Measurements from ENCODE around the gene RHOB. TPM values are rescaled to one million over a fixed set of nuclear protein-coding genes. Genes with fewer than 3 reads are reported as not detected.

Gene RHOB
- total RNA-seq, 1 donor = 161 TPM

DNA sequence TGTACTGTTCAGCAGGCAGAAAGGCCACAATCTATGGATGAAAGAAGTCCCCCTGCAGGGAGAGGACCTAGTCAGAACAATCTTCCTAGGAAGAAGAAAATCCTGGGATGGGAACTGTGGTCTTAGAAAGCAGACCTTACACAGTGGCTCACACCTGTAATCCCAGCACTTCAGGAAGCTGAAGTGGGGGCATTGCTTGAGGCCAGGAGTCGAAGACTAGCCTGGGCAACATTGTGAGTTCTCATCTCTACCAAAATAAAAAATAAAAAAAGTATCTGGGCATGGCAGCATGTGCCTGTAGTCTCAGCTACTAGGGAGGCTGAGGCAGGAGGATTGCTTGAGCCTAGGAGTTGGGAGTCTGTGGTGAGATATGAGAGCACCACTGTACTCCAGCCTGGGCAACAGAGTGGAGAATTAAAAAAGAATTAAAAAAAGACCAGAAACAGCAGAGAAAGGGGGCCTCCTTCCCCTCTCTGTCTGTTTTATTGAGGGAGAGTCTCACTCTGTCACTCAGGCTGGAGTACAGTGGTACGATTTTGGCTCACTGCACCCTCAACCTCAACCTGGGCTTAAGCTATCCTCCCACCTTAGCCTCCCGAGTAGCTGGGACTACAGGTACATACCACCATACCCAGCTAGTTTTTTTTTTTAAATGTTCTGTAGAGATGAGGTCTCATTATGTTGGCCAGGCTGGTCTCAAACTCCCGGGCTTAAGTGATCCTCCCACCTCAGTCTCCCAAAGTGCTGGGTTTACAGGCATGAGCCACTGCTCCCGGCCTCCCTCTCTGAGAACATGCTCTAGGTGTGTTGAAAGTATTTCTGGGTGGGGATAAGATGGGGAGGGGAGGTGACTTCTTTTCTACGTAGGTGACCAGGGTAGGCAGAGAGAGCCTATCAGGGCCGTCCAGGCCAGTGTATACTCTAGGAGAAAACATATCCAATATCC lies 7.4 kb downstream of the RHOB start:
- H3K4me3 ChIP-seq (ENCODE audit: insufficient read depth, low read length) = no peak overlapping the region
- no peak overlapping the region for H2AFZ ChIP-seq (ENCODE audit: low read length)
- H3K4me1 ChIP-seq (ENCODE audit: insufficient read depth, low read length) = peaks cover 23% of the 10 kb centered on the region
- peaks cover 12% of the 10 kb centered on the region for H4K20me1 ChIP-seq (ENCODE audit: insufficient read depth, low read length)
- no peaks in the 10 kb centered on the region for H3K9me3 ChIP-seq (ENCODE audit: low read depth, low read length)
- H3K4me2 ChIP-seq (ENCODE audit: insufficient read depth, low read length) = no peak overlapping the region
- H3K79me2 ChIP-seq (ENCODE audit: insufficient read depth, low read length) = peaks cover 2% of the 10 kb centered on the region
- no peak for DNase-seq (ENCODE audit: insufficient read length, low spot score, missing footprints)
- no peaks in the 10 kb centered on the region for H3K27me3 ChIP-seq (ENCODE audit: insufficient read depth, low read length)
- TF ChIP-seq, protein P1, sequence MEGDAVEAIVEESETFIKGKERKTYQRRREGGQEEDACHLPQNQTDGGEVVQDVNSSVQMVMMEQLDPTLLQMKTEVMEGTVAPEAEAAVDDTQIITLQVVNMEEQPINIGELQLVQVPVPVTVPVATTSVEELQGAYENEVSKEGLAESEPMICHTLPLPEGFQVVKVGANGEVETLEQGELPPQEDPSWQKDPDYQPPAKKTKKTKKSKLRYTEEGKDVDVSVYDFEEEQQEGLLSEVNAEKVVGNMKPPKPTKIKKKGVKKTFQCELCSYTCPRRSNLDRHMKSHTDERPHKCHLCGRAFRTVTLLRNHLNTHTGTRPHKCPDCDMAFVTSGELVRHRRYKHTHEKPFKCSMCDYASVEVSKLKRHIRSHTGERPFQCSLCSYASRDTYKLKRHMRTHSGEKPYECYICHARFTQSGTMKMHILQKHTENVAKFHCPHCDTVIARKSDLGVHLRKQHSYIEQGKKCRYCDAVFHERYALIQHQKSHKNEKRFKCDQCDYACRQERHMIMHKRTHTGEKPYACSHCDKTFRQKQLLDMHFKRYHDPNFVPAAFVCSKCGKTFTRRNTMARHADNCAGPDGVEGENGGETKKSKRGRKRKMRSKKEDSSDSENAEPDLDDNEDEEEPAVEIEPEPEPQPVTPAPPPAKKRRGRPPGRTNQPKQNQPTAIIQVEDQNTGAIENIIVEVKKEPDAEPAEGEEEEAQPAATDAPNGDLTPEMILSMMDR (IDR thresholded peaks at IDR 0.05; ENCODE audit: extremely low read depth, low read depth, low read length) = no peak
- no peaks in the 10 kb centered on the region for H3K36me3 ChIP-seq (ENCODE audit: insufficient read depth, low read length)
- H3K27ac ChIP-seq (ENCODE audit: low read depth, low read length) = no peak overlapping the region

DNA sequence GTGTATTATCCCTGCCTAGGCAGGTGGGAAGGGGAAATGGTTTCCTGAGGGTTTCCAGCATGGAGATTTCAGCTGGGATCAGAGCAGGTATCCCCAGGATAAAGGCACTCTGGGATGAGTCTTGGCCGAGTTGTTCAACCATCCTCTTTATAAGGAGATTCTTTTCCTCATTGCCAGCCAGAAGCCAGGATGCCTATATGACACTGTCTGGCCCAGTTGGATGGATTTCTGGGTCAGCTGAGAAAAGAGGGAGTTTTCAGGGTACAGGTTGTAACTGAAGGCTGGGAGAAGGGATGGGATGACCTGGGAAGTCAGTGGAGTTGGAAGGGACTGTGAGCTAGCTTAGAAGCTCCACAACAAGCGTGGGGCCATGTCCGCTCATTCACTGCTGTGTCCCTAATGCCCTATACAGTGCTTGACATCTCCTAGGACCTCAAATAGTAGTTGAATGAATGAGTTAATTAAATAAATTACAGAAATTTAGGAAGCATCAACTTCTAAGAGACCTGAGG lies 8.3 kb downstream of the RHOB start:
- no peaks in the 10 kb centered on the region for H3K36me3 ChIP-seq (ENCODE audit: insufficient read depth, low read length)
- TF ChIP-seq, protein P1 (IDR thresholded peaks at IDR 0.05; ENCODE audit: extremely low read depth, low read depth, low read length) = no peak
- no peak overlapping the region for H2AFZ ChIP-seq (ENCODE audit: low read length)
- no peak overlapping the region for H3K4me2 ChIP-seq (ENCODE audit: insufficient read depth, low read length)
- H3K27ac ChIP-seq (ENCODE audit: low read depth, low read length) = no peak overlapping the region
- no peak for DNase-seq (ENCODE audit: insufficient read length, low spot score, missing footprints)
- H3K9me3 ChIP-seq (ENCODE audit: low read depth, low read length) = no peaks in the 10 kb centered on the region
- no peak overlapping the region for H3K4me3 ChIP-seq (ENCODE audit: insufficient read depth, low read length)
- H3K27me3 ChIP-seq (ENCODE audit: insufficient read depth, low read length) = no peaks in the 10 kb centered on the region
- H4K20me1 ChIP-seq (ENCODE audit: insufficient read depth, low read length) = peaks cover 9% of the 10 kb centered on the region
- no peaks in the 10 kb centered on the region for H3K79me2 ChIP-seq (ENCODE audit: insufficient read depth, low read length)
- peaks cover 16% of the 10 kb centered on the region for H3K4me1 ChIP-seq (ENCODE audit: insufficient read depth, low read length)

DNA sequence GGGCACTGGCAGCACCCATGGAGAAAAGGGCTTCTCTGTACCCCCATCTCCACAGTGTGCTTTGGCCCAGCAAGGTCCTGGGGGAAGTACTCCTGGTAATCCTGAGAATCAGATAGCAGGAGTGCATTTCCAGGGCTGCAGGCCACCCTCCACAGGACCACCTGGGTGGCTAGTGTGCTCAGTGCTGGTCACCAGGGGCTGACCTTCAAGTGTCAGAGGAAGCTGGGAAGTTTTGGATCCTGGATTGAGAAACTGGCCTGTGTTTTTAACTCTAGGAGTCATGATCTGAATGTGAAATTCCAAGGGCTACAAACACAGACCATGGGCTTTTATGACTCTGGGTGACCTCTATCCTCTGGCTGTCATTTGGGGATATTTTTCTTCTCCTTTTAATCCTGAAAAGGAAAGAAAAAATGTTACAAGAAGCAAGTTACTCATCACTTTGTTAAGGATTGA lies 9.3 kb downstream of the RHOB start:
- Histone ChIP-seq H4K20me1 (ENCODE audit: insufficient read depth, low read length) (peaks cover 4% of the 10 kb centered on the region), H3K9me3 (ENCODE audit: low read depth, low read length) (no peaks in the 10 kb centered on the region), H3K27me3 (ENCODE audit: insufficient read depth, low read length) (no peaks in the 10 kb centered on the region), H3K27ac (ENCODE audit: low read depth, low read length) (no peak overlapping the region), H3K36me3 (ENCODE audit: insufficient read depth, low read length) (no peaks in the 10 kb centered on the region), H3K4me1 (ENCODE audit: insufficient read depth, low read length) (peaks cover 7% of the 10 kb centered on the region), H2AFZ (ENCODE audit: low read length) (no peak overlapping the region), H3K4me3 (ENCODE audit: insufficient read depth, low read length) (no peak overlapping the region), H3K4me2 (ENCODE audit: insufficient read depth, low read length) (no peak overlapping the region), H3K79me2 (ENCODE audit: insufficient read depth, low read length) (no peaks in the 10 kb centered on the region)
- TF ChIP-seq, protein P1 (IDR thresholded peaks at IDR 0.05; ENCODE audit: extremely low read depth, low read depth, low read length) = no peak
- DNase-seq (ENCODE audit: insufficient read length, low spot score, missing footprints) = no peak
